ENCODE measurements around the gene CNKSR2. TPM values are rescaled to one million over a fixed set of nuclear protein-coding genes. Genes with fewer than 3 reads are reported as not detected.

The CNKSR2 gene
- total RNA-seq, 1 donor from 2014 or later, result 11.3 TPM

- Mint-ChIP-seq H3K36me3 (ENCODE audit: low read depth) (no peaks in the 10 kb centered on the region), H3K4me3 (ENCODE audit: low read depth) (no peak overlapping the region), H3K27ac (no peak overlapping the region), H3K4me1 (ENCODE audit: low read depth) (no peaks in the 10 kb centered on the region), H3K9me3 (no peaks in the 10 kb centered on the region), H3K27me3 (ENCODE audit: low read depth) (no peaks in the 10 kb centered on the region)
- DNase-seq (ENCODE audit: low spot score), result no peak
- intact Hi-C loops (cut with micrococcal nuclease), result no loop called here
Measured at GRCh38 chrX:21638311-21638710, 264.1 kb downstream of the CNKSR2 start.

DNA sequence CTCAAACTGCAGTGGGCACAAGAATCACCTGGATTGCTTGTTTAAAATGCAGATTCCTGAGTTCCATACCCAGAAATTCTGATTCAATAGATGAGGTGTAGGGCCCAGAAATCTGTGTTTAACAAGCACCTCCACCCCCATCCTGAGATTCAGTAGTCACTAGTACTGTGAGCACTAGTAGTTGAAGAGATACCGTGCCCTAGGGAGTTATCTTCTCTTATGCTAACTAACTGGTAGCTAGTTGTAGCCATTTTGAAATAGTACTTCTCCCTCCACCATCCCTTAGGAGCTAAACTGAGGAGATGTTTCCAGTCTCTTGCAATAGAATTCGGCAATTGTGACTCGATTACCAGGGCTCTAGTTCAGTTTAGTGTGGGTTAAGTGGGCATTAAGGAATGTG is 265.6 kb downstream of the CNKSR2 start:
- intact Hi-C loops (cut with micrococcal nuclease), result no loop called here
- Mint-ChIP-seq H3K4me1 (ENCODE audit: low read depth) (no peaks in the 10 kb centered on the region), H3K4me3 (ENCODE audit: low read depth) (no peak overlapping the region), H3K9me3 (no peaks in the 10 kb centered on the region), H3K27me3 (ENCODE audit: low read depth) (no peaks in the 10 kb centered on the region), H3K27ac (no peak overlapping the region), H3K36me3 (ENCODE audit: low read depth) (no peaks in the 10 kb centered on the region)
- no peak for DNase-seq (ENCODE audit: low spot score)

GRCh38 chrX:21645431-21645830 is 271.2 kb downstream of the CNKSR2 start:
- H3K36me3 Mint-ChIP-seq (ENCODE audit: low read depth), result peaks cover 8% of the 10 kb centered on the region
- no peaks in the 10 kb centered on the region for H3K4me1 Mint-ChIP-seq (ENCODE audit: low read depth)
- no peaks in the 10 kb centered on the region for H3K27me3 Mint-ChIP-seq (ENCODE audit: low read depth)
- intact Hi-C loops (cut with micrococcal nuclease), result no loop called here
- DNase-seq (ENCODE audit: low spot score), result no peak
- no peak overlapping the region for H3K27ac Mint-ChIP-seq
- no peaks in the 10 kb centered on the region for H3K9me3 Mint-ChIP-seq
- H3K4me3 Mint-ChIP-seq (ENCODE audit: low read depth), result no peak overlapping the region

GRCh38 chrX:21645886-21646285 is 271.7 kb downstream of the CNKSR2 start:
- Mint-ChIP-seq H3K27ac (no peak overlapping the region), H3K9me3 (no peaks in the 10 kb centered on the region), H3K4me1 (ENCODE audit: low read depth) (no peaks in the 10 kb centered on the region), H3K4me3 (ENCODE audit: low read depth) (no peak overlapping the region), H3K27me3 (ENCODE audit: low read depth) (no peaks in the 10 kb centered on the region), H3K36me3 (ENCODE audit: low read depth) (peaks cover 8% of the 10 kb centered on the region)
- no peak for DNase-seq (ENCODE audit: low spot score)
- intact Hi-C loops (cut with micrococcal nuclease), result no loop called here

DNA sequence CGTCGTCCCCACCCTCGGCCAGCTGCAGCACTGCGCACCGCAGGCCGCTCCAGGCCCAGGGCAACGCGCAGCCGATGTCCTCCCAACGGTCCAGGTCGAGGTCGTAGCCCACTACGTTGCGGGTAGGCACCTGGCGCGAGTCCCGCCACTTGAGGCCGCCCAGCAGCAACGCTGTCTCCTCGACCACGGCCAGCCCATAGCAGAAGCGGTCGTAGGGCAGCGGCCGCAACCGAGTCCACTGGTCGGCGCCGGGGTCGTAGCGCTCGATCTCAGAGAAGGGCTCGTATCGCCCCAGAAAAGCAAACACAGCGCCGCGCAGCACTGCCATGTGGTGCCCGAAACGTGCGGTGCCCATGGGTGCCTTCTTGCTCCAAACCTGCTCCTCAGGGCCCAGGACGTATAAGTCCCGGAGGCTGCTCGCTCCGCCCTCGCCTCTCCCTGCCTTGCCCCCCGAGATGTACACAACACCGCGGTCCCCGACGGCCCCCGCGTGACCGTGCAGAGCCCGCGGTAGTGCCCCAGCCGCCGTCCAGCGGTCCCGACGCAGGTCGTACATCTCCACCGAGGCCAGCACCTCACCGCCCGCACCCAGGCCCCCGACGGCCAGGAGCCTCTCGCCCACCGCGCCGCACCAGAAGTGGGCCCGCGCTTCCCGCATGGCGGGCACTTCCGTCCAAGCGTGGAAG is 281.8 kb downstream of the CNKSR2 start:
- H3K9me3 Mint-ChIP-seq, result no peaks in the 10 kb centered on the region
- no peak for DNase-seq (ENCODE audit: low spot score)
- H3K27me3 Mint-ChIP-seq (ENCODE audit: low read depth), result peaks cover 7% of the 10 kb centered on the region
- H3K36me3 Mint-ChIP-seq (ENCODE audit: low read depth), result peaks cover 4% of the 10 kb centered on the region
- intact Hi-C loops (cut with micrococcal nuclease), result no loop called here
- H3K27ac Mint-ChIP-seq, result no peak overlapping the region
- H3K4me3 Mint-ChIP-seq (ENCODE audit: low read depth), result no peak overlapping the region
- H3K4me1 Mint-ChIP-seq (ENCODE audit: low read depth), result no peaks in the 10 kb centered on the region

DNA sequence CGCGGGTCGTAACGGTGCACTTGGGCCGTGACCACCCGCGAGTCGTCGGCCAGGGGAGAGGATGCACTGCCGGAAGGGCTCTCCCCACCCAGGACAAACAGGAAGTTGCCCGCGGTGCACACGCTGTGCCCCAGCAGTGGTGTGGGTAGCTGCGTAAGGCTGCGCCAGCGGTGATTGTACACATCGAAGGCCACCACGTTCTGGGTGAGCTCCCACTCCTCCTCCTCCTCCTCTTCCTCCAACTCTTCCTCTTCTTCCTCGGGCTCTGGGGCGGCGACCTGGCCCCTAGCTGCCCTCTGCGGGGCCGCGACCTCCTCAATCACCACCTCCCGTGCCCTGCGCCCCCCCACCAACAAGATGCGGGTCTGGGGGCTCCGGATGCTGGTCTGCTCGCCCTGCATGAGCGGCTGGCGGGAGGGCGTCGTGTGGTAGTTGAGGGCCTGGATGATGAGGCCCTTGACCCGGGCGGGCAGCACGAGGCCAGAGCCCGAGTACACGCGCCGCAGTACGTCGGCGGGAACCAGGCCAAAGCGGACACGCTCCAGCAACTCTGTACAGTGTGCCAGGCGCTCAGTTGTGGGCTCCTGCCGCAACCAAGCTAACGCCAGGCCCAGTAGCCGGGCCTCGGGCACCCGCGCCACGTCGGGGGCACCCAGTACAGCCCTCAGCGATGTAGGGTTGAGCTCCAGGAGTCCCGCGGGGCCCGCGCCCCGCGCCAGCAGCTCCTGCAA is 282.5 kb downstream of the CNKSR2 start:
- peaks cover 8% of the 10 kb centered on the region for H3K27me3 Mint-ChIP-seq (ENCODE audit: low read depth)
- H3K9me3 Mint-ChIP-seq, result no peaks in the 10 kb centered on the region
- no peak for DNase-seq (ENCODE audit: low spot score)
- no peaks in the 10 kb centered on the region for H3K36me3 Mint-ChIP-seq (ENCODE audit: low read depth)
- intact Hi-C loops (cut with micrococcal nuclease), result no loop called here
- H3K27ac Mint-ChIP-seq, result no peak overlapping the region
- no peak overlapping the region for H3K4me3 Mint-ChIP-seq (ENCODE audit: low read depth)
- no peaks in the 10 kb centered on the region for H3K4me1 Mint-ChIP-seq (ENCODE audit: low read depth)

DNA sequence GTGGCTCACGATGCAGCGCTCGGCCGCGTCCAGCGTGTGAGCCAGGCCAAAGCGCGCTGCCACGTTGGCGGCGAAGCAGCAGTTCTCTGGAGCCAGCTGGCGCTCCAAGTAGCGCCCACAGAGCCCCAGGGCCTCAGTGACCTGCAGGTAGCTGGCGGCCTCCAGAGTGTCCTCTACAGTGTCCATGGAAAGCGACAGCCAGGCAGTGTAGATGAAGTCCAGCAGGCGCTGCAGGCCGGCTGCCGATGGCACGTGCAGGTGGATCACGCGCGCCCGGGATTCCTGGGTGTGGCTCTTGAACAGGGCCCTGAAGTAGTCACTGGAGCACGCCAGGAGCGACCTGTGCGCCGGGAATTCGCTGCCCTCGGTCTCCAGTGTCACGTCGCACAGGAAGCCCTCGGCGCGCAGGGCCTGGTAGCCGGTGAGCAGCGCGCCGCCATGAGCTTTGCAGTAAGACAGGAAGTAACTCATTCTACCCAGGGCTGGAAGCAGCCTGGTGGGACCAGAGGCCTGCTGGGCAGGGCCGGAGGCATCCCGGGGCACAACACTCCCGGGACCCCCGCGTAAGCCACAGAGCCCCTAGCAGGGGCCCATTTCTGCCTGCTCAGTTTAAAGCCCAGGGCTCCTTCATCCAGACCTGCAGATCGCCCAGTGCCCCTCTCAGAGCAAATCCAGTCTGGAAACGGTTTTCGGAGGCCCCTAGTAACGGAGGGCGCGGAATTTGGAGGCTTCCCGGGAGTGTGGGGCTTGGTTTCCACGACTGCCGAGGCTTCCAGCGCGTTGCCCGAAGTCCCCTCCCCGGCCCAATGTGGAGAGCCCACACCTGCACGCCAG is 283.3 kb downstream of the CNKSR2 start:
- H3K27ac Mint-ChIP-seq, result no peak overlapping the region
- peak overlapping the region; percentile 17 for H3K4me3 Mint-ChIP-seq (ENCODE audit: low read depth)
- DNase-seq (ENCODE audit: low spot score), result no peak
- H3K9me3 Mint-ChIP-seq, result no peaks in the 10 kb centered on the region
- H3K4me1 Mint-ChIP-seq (ENCODE audit: low read depth), result no peaks in the 10 kb centered on the region
- peaks cover 13% of the 10 kb centered on the region for H3K27me3 Mint-ChIP-seq (ENCODE audit: low read depth)
- intact Hi-C loops (cut with micrococcal nuclease), result no loop called here
- no peaks in the 10 kb centered on the region for H3K36me3 Mint-ChIP-seq (ENCODE audit: low read depth)

- DNase-seq (ENCODE audit: low spot score), result no peak
- Mint-ChIP-seq H3K4me3 (ENCODE audit: low read depth) (peak within 1 kb of the TSS; percentile 54), H3K36me3 (ENCODE audit: low read depth) (no peaks in the 10 kb centered on the region), H3K27ac (no peak within 1 kb of the TSS), H3K9me3 (no peaks in the 10 kb centered on the region), H3K27me3 (ENCODE audit: low read depth) (peaks cover 13% of the 10 kb centered on the region), H3K4me1 (ENCODE audit: low read depth) (no peaks in the 10 kb centered on the region)
- intact Hi-C loops (cut with micrococcal nuclease), result no loop called here
Measured at GRCh38 chrX:21658152-21658737, 284.0 kb downstream of the CNKSR2 start, which contains the start of gene KLHL34. KLHL34 (minus strand) TSS chrX:21658330; CDS start chrX:21657788, 542 bp downstream.

DNA sequence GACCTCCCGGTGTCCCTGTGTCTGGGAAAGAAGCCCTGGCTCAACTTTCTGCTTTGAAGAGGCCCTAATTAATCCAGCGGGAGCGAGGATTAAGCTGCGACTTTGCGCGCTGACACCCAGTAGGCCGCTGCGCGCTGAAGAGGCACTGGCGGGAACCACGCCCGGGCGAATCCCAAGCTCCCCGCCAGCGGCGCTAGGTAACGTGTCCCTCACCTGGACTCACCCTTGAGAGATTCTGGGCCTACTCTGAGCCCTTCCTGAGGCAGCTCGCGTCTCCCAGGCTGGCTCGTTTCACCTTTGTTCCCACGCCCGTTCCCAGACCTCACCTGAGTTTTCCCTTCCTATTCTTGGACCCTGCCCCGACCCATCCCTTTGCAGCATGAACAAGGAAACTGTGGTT is 284.5 kb downstream of the CNKSR2 start:
- Mint-ChIP-seq H3K27ac (no peak overlapping the region), H3K36me3 (ENCODE audit: low read depth) (no peaks in the 10 kb centered on the region), H3K4me3 (ENCODE audit: low read depth) (peak overlapping the region; percentile 54), H3K27me3 (ENCODE audit: low read depth) (peaks cover 13% of the 10 kb centered on the region), H3K9me3 (no peaks in the 10 kb centered on the region), H3K4me1 (ENCODE audit: low read depth) (no peaks in the 10 kb centered on the region)
- intact Hi-C loops (cut with micrococcal nuclease), result no loop called here
- no peak for DNase-seq (ENCODE audit: low spot score)

GRCh38 chrX:21659320-21659719 is 285.1 kb downstream of the CNKSR2 start:
- peaks cover 13% of the 10 kb centered on the region for H3K27me3 Mint-ChIP-seq (ENCODE audit: low read depth)
- intact Hi-C loops (cut with micrococcal nuclease), result no loop called here
- no peaks in the 10 kb centered on the region for H3K36me3 Mint-ChIP-seq (ENCODE audit: low read depth)
- no peak overlapping the region for H3K27ac Mint-ChIP-seq
- no peaks in the 10 kb centered on the region for H3K4me1 Mint-ChIP-seq (ENCODE audit: low read depth)
- H3K9me3 Mint-ChIP-seq, result no peaks in the 10 kb centered on the region
- peak overlapping the region; percentile 54 for H3K4me3 Mint-ChIP-seq (ENCODE audit: low read depth)
- DNase-seq (ENCODE audit: low spot score), result no peak

GRCh38 chrX:21660156-21660555 is 285.9 kb downstream of the CNKSR2 start:
- intact Hi-C loops (cut with micrococcal nuclease), result no loop called here
- no peaks in the 10 kb centered on the region for H3K9me3 Mint-ChIP-seq
- no peaks in the 10 kb centered on the region for H3K4me1 Mint-ChIP-seq (ENCODE audit: low read depth)
- no peaks in the 10 kb centered on the region for H3K36me3 Mint-ChIP-seq (ENCODE audit: low read depth)
- H3K27me3 Mint-ChIP-seq (ENCODE audit: low read depth), result peaks cover 13% of the 10 kb centered on the region
- H3K4me3 Mint-ChIP-seq (ENCODE audit: low read depth), result no peak overlapping the region
- no peak for DNase-seq (ENCODE audit: low spot score)
- H3K27ac Mint-ChIP-seq, result no peak overlapping the region

- Mint-ChIP-seq H3K27me3 (ENCODE audit: low read depth) (peaks cover 14% of the 10 kb centered on the region), H3K4me1 (ENCODE audit: low read depth) (no peaks in the 10 kb centered on the region), H3K9me3 (no peaks in the 10 kb centered on the region), H3K27ac (no peak overlapping the region), H3K36me3 (ENCODE audit: low read depth) (no peaks in the 10 kb centered on the region), H3K4me3 (ENCODE audit: low read depth) (no peak overlapping the region)
- no peak for DNase-seq (ENCODE audit: low spot score)
- intact Hi-C loops (cut with micrococcal nuclease), result no loop called here
Measured at GRCh38 chrX:21661316-21661715, 287.1 kb downstream of the CNKSR2 start.
